Eye (tissue), 1 donor: ENCODE data around the gene FATE1.
"Not testable (repeated sequence)": the region's sequence is repeated elsewhere in the genome, so short reads cannot be mapped to it uniquely, and the experiment has no call there.

Source experiments
- DNase-seq: peaks from one replicate; pipeline ENCODE4 v3.0.0-alpha.2; 2015

The FATE1 gene, protein sequence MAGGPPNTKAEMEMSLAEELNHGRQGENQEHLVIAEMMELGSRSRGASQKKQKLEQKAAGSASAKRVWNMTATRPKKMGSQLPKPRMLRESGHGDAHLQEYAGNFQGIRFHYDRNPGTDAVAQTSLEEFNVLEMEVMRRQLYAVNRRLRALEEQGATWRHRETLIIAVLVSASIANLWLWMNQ

DNA sequence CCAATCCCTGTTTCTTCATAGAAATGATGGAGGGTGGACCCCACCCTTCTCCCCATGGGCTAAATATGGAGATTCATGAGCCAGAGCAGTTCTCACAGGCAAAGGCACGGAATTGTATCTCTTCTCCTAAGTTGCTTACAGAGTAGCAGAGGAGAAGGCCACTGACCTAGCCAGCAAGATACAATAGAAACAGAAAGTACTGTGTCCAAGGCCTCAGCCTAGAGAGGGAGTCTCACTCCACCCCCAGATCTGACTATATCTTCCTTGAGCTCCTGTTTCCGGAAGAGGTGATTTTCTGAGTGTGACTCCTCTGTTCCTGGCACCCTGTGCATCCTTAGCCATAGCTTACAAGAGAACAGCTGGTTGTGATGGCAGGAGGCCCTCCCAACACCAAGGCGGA is at the start of gene FATE1:
TSS of gene FATE1 (plus strand) at position 284 of the 400 bp plus-strand sequence. CDS start at position 369, 85 bp downstream.
- DNase-seq: no peak

DNA sequence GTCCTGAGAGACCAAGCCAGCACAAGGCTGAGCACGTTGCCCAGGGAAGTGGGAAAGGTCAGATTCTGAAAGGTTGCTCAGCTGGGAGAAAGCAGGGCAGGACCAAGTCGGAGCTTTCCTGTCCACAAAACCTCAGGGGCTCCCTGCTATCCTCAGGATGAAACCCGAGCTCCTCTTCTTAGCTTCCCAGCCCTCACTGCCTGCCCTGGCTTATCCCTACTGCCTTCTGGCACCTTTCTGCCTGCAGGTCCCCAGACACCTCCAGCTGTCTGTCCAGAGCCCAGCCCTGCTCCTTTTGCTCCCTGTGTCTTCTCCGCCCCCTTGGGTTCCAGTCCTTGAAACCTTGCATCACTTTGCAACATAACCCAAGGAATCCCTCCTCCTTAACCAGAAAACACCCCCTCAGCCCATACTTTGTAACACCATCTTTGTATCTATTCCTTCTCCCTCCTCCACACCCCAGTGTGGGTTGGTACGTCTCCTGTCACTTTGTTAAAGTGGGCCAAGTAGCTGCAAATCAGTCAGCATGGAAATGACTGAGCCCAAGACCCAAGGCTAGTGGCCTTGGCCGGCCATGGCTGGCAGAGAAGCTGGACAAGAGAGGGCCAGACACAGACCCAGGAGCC is 40.6 kb upstream of the FATE1 start:
- no peak for DNase-seq

DNA sequence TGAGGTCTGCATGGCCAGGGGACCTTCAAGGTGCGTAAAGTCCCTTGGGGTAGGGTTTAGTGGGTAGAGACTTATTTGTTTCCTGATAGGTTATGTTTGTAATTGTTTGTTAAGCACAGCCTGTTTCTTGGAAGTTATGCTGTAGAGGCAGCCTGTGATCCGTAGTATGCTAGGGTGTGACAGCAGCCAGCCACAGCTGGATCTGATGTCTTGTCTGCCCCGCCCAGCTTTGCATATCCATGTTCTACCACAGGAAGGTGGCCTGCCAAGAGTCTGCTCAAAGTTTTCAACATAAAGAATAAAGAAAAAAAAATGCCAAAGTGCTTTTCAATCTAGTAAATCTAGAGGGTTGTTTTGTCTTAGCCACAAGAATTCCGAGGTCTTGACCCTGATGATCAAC is 39.6 kb upstream of the FATE1 start:
- DNase-seq: no peak

DNA sequence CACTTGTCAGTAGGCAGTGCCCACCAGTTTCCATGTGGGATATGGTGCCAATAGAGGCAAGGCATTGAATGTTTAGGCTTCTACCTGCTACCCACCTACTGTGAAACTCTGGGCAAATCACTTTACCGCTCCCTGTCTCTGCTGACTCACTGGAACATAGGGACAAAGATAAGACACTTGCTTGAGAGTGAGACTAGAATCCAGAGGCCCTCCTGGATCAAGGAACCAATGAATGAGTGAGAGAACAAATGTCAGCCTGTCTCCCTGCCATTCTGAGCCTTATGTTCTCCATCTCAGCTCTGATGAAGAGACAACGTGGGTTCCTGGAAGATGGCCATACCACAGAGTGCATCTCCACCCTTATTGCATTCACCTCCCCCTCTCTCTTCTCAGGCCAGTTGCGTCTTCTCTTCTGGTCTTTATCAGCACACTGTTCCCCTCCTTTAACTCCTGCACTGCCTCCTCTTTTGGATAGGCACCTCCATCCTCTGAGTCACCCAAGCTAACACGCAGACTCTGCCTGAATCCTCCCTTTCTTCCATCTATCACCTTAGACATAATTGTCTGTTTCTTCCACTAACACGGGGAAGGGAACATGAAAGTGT is 35.9 kb upstream of the FATE1 start:
- no peak for DNase-seq

DNA sequence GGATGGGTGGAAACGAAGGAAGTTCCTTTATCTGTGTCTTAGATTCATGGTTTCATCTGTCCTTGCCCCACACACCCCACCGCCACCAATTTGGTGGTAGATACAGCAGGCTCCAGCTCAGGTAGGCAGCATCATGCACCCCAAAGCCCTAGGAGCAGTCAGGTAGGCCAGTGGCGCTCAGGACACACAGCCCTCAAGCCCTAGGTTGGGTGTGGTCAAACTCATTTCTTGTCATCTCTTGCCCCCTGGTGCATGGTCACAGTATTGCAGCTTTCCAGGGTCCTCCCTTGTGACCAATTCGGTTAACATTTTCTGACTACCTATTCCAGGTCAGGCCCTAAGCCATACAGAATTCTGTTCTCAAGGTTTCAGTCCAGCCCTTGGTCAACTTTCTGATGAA is 35.0 kb upstream of the FATE1 start:
- DNase-seq: peak; percentile 64

DNA sequence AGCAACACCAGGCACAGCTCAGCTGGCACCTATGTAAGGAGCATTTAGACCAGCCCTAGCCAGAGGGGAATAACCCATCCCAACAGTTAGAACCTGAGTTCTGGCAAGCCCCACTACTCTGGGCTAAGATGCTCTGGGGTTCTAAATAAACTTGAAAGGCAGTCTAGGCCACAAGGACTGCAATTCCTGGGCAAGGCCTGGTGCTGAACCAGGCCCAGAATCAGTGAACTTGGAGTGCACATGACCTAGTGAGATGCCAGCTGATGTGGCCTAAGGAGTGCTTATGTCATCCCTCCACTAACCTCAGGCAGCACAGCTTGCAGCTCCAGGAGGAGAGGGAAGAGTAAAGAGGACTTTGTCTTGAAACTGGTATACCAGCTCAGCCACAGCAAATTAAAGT is 28.2 kb upstream of the FATE1 start:
- DNase-seq: no peak

DNA sequence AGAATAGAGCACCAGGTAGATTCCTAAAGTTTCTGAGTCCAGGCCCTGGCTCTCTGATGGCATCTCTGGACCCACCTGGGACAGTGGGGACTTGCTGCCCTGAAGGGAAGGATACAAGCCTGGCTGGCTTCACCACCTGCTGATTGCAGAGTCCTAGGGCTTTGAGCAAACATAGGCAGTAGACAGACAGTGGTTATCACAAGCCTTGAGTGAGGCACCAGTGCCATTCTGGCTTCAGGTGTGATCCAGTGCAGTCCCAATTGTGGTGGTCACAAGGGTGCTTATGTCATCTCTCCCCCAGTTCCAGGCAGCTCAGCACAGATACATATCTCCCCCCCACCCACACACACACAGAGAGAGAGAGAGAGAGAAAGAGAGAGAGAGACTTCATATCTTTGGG is 27.1 kb upstream of the FATE1 start:
- DNase-seq: no peak

DNA sequence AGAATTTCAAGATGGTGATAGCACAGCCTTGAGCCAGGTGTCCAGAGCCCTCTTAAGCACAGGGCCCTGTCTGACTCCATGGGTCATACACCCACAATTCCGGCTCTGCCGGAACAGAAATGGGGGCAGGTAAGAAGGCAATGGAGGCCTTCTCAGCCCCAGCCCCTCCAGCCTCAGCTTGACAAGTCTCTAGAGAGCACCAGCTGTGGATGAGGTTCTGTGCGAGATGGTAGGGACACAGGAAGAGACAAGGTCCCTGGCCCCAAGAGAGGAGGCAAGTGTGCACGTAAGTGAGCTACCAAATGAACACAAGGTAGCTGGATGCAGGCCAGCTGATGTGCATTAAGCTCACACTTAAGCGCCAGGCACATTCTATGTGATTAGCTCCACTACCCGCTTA is 23.0 kb upstream of the FATE1 start:
- no peak for DNase-seq

DNA sequence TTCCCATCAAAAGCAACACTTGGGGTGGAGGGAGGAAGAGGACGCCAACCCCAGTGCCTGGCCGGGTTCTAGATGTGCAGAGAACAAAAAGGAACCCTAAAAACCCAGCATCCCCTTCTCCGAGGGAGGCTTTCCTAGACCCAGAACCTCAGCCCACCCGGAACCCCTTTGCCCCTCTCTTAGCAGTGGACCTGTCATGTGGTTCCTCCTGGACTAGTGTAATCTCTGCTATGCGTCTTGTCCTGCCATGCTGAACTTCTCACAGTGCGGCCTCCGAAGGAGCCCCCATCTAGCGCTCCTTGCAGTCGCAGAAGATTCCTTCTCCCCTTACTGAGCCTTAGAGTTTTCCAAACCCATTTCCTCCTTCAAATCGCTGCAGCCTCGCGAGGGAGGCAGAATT is 21.7 kb upstream of the FATE1 start:
- DNase-seq: no peak

DNA sequence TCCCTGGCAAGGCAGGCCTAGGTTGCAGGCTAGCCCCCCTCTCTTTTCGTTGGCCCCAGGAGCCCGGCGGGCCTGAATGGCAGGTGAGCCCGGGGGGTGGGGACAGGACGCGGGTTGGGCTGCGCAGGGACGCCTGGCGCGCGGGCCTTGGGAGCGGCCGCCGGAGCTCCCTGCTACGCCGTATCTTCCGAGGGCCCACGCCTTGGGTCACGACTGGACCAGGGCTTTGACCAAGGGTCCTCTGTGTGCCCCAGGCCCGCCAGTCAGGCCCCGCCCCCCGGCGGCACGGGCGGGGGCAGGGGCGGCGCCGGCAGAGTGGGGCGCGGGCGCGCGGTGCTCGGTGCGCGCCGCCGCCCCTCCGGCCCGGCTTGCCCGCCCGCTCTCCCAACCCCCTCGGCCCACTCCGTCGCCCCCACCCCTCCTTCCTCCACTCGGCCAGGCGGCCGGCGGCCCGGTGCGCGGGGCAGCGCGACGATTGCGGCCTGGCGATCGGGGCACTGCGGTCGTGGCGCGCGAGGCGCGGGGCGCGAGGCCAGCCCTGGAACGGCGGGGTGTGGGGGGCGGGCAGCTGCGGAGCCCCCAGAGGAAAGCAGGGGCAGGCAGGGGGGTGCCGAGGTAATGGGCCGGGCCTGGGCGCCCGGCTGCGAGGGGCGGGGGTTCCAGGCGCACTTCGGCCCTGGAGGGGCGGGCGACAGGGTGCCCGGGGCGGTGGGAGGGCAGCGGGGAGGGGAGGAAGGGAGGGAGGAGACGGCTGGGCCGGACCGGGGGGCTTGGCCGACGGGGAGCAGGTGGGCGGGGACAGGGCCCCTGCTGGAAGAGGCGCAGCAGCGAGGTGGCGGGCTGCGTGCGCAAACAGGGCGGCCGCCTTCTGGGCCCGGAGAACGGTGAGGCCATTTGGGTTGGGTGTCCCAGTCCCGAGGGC is 20.9 kb upstream of the FATE1 start, which contains the start of gene PRRG3:
TSS of gene PRRG3 (plus strand) at position 798 of the 922 bp plus-strand sequence. CDS start 3,357 bp downstream, outside the sequence.
- peak; percentile 49 for DNase-seq

DNA sequence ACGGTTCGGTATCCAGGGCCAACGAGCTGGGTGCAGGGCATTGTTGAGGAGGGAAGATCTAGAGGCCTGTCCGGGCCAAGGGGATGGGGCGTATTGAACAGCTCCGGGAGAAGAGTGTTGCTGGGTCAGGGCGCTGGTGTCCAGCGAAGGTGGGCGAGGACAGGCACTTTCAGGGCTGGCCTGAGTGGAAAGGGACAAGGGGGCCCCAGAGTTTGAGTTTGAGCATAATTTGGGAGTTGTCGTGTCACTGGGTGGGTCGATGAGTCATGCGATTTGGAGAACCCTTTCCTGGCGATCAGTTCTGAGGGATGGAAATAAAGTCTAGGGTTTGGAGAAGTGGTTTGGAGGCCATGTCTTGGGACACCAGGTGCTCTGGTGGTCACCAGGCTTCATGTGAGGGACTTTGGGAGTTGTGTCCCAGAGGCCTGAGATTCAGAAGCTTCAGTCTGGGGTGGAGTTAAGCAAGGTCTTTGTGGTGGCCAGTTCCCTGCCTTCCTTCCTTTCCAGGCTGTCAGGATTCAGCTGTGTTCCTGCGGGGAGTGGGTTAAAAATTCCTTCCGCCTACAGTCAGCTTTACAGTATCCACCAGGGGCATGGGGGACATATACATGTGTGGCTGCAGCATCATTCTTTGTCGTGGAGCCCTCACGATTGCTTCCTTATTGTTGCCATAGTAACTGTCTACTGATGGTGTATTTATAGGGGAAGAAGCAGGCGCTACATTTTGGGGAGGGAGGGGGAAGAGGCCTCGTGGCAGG is 20.1 kb upstream of the FATE1 start:
- DNase-seq: peak; percentile 39

DNA sequence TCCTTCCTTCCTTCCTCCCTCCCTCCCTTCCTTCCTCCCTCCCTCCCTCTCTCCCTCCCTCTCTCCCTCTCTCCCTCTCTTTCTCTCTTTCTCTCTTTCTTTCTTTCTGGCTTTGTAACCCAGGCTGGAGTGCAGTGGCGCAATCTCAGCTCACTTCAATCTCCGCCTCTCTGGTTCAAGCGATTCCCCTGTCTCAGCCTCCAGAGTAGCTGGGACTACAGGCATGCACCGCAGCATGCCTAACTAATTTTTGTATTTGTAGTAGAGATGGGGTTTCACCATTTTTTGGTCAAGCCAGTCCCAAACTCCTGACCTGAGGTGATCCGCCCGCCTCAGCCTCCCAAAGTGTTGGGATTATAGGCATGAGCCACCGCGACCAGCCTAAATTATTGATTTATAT is 18.8 kb upstream of the FATE1 start:
- DNase-seq: not testable (repeated sequence)

DNA sequence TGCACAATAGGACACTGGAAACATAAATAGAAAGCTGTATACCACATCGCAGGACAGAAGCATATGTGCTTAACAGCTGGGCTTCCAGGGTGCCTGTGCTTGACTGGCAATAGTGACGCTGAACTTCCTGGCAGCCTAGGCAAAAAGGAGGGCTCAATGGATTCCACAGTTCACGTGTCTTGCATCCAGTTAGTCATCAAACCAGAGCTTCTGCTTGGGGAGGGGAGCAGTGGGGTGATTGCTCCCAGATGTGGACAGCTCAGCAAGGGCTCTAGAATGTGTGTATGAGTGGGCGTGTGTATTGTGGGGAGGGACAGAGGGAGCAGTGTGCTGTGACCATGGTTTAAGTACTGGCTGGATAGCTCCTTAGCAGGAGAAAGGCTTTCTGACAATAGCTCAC is 18.3 kb upstream of the FATE1 start:
- DNase-seq: peak; percentile 36

DNA sequence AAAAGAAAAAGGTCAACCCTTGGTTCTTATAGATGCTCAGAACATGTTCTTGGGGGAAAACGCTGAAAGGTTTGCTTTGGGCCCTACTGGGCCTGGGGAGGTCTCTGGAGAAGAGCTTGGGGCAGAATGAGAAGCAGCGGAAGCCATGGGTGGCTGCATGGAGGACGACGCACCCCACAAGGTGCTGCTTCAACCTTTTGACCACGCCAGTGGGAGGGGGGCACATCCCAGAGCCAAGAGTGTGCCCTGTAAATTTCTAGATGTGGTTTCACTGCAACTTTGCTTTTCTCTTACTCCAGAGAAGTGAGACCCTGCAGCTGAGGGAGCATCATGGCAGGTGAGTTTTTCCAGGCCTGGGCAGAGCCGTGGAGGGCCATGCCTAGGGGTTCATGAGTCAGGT is 17.4 kb upstream of the FATE1 start:
- no peak for DNase-seq

DNA sequence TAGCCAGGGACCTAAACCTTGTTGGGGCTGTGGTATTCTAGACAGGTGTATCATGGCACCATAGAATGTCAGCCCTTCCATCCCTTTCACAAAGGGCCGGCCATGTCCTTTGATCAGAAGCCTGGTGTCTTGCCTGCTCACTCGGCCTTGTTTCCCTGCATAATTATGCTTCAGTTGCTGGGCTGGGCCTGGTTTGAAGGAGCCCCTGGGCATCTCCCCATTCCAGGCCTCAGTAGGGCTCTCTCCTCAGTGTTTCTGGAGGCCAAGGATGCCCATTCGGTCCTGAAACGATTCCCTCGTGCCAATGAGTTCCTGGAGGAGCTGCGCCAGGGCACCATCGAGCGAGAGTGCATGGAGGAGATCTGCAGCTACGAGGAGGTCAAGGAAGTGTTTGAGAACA is 16.1 kb upstream of the FATE1 start:
- DNase-seq: no peak

DNA sequence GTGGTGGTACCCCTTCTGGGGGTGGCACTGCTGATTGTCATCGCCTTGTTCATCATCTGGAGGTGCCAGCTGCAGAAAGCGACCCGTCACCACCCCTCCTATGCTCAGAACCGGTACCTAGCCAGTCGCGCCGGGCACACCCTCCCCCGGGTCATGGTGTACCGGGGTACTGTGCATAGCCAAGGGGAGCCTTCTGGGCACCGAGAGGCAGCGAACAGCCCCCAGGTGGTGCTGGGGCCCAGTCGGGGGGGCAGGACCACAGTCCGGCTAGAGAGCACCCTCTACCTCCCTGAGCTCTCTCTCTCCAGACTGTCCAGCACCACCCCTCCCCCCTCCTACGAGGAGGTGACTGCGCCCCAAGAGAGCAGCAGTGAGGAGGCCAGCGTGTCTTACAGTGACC is 15.3 kb upstream of the FATE1 start:
- DNase-seq: no peak

DNA sequence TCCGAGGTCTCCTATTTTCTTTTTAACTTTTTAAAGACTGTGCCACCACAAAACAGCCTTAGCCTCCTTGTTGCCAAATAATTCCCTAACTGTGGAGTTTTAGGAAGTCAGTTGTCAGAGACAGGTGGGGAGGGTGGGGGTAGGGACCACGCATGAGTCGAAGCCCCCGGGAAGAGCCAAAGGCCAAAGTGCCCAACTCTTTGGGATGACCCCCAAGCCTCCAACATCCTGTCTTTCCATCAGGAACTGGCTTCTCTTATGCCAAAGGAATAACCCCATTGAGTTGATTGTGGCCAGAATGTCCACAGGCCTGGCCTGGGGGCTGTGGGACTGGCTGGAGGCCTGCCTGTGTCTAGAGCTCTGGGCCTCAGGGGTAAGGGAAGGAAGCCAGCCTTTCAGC is 14.8 kb upstream of the FATE1 start:
- no peak for DNase-seq

DNA sequence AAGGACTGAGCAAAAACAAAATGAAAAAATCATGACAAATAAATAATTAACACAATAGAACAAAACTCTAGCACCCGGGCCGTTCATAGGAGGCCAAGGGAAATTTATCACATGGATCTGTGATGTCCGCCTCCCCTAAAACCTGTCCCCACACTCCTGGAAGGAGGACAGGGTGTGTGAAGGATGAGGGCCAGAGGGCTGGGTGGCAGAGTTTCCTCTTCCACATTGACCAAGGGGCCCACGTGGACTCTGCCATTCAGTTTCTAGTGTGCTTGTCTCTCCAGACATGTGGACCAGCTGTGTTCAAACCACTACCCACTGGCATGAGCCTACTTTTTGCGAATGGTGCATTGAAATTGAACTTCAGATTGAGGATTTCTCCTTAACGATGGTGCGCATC is 14.3 kb upstream of the FATE1 start:
- DNase-seq: no peak

DNA sequence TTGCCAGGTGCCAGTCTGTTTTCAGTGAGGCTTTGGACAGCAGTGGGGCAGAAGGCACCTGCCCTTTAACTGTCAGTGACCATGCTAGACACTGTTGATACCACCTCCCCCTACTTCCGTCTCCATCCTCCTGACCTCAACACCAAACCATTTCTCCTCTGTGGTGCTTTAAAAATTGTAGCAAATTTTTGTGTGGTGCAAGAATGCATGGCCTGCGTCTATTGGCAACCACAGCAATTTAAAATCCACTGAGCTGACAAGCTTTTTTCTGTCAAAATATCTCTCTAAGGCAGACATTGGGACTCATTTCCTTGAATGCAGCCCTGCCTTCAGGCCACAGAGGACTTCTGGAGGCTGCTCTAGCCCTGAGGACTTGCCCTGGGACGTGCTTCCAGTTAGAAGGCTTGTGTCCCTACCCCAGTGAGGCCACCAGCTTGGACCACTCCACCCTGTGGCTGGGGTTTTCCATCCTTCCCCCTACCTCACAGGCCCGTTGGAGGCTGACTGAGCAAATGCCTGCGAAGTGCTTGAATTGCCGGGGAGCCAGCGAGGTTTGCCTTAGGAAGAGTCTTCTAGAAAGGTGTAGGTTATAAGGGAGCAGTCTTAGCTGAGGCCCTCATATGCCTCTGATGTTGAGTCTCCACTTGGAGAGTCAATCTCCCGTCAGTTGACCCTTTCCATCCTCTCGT is 13.7 kb upstream of the FATE1 start:
- DNase-seq: no peak

DNA sequence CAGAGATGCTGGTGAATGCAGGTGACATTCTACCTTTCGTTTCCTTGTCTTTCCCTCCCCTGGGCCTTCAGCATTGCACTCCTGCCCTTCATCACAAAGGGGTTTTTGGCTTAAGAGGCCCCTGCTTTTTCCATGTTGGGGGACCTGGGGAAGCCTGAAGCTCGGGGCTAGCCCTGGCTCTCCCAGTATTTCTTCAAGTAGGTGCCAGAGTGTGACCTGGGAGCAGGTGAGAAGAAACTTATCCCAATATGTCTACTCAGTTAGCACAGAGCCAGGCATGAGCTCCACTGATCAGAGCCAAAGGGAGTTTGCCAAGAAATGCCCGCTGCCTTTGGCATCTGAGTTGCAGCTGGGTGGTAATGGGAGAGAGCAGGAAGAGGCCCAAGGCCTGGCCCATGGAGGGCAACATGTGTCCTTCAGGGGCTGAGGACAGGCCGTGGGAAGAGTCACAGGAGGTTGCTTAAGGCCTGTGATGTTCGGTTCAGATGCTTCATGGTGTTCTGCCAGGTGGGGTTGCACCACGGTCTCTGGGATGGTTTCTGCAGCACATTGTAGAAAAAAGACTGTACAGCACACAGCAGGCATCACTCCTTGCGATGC is 13.0 kb upstream of the FATE1 start:
- DNase-seq: no peak

DNA sequence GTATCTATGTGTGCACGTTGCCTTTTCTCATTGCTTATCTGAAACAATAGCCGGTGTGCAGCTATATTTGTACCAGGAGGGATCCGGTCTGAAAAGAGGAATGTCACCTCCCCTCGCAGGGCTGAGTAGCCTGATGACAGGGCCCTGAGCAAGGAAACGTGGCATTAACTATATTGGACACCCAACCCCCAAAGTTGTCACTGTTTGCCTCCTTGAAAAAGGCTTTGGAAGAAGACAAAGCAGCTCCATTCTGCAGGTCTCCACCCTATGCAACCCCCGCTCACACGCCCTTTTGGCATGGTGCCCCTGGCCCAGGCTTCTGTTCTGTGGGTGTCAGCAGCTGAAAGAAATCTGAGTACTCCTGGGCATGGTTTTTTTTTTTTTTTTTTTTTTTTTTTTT is 12.3 kb upstream of the FATE1 start:
- peak; percentile 41 for DNase-seq
